Measurements from ENCODE around the gene TEX55. TPM values are rescaled to one million over a fixed set of nuclear protein-coding genes. Genes with fewer than 3 reads are reported as not detected.

The TEX55 gene
- total RNA-seq, 3 donors from 2014 or later (not counting 1 experiment from before 2014, with no cell fraction given), result not detected

DNA sequence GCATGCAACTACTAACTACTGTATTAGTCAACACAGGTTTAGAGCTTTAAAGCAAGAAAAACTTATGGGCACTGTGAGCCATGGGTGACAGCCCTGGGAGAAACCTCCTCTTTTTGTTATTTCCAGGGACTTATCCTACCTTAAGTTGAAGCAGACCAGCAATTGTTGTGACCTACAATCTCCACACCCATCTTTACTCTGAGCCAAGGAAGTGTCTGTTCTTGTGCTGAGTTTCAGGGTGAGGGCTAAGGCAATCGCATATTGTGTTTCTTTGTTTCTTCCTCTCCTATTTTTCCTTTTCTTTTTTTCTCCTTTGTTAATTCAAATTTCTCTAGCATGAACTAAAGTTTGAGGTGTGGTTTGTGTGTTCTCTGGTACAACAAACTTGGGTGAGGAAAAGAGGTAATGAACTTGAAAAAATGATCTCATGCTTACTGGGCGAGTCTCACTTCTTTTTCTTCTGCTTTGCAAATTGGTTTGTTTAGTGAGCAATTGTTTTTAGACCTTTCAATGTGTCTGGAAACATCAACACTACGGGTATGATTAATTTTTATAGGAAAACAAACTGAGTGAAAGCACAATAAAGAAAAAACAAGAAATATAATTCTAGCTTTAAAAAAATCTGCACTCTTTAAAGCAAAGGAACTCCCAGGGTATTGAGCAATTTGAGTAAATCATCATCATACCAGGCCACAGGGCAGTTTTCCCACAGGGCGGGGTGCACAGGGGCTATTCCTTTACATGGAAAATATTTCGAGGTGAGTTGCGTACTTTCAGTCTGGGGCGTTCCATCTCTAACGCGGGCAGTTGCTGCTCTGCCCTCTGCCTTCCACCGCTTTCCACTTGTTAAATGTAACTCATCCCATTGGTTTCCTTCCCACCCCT lies 30.1 kb downstream of the TEX55 start:
- no peaks in the 10 kb centered on the region for H3K9me3 ChIP-seq (ENCODE audit: control insufficient read depth, insufficient read depth, low read length)
- Mint-ChIP-seq H3K4me3 (no peak overlapping the region), H3K9me3 (no peaks in the 10 kb centered on the region), H3K4me1 (no peaks in the 10 kb centered on the region), H3K27ac (no peak overlapping the region), H3K36me3 (no peaks in the 10 kb centered on the region), H3K27me3 (ENCODE audit: low read depth in 2 of 2) (peaks cover 3 to 35% of the 10 kb centered on the region in 2 donors)
- no peaks in the 10 kb centered on the region for H3K4me1 ChIP-seq (ENCODE audit: control insufficient read depth, insufficient read depth, low read length)
- WGBS (ENCODE audit: insufficient coverage), result 92% methylated on average over 8 of the region's 10 CpGs
- H3K4me3 ChIP-seq (ENCODE audit: low read length), result no peak overlapping the region
- intact Hi-C loops (cut with micrococcal nuclease), result no loop called here
- TF ChIP-seq CTCF (IDR thresholded peaks at IDR 0.05), result no peak
- no peaks in the 10 kb centered on the region for H3K36me3 ChIP-seq (ENCODE audit: control insufficient read depth, insufficient read depth, low read length)
- no peak for DNase-seq
- H3K27me3 ChIP-seq (ENCODE audit: control insufficient read depth, insufficient read depth, low read length), result peaks cover 2% of the 10 kb centered on the region
- ATAC-seq, result no peak
- H3K27ac ChIP-seq (ENCODE audit: low read length), result no peak overlapping the region

DNA sequence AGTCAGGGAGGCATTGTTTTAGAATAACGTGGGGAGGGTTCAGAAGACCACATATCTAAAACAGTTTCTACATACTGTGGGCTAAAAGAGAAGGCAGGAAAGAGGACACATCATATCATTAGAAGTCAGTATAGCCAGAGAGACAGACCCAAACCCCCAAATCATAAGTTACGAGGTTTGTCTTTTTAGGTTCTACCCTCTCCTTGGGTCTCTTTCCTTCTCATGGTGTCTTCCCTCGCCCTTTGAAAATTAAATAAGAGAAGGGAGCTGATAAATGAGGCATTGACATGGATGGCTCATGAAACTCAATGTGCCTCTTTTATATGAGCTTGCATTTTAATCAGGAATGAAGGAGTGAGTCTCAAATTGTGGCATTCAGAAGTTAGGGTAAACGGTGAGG lies 30.8 kb downstream of the TEX55 start:
- no peak overlapping the region for H3K27ac ChIP-seq (ENCODE audit: low read length)
- intact Hi-C loops (cut with micrococcal nuclease), result no loop called here
- Mint-ChIP-seq H3K27ac (no peak overlapping the region), H3K36me3 (no peaks in the 10 kb centered on the region), H3K27me3 (ENCODE audit: low read depth in 2 of 2) (peaks cover 3 to 32% of the 10 kb centered on the region in 2 donors), H3K4me3 (no peak overlapping the region), H3K9me3 (no peaks in the 10 kb centered on the region), H3K4me1 (no peaks in the 10 kb centered on the region)
- TF ChIP-seq CTCF (IDR thresholded peaks at IDR 0.05), result no peak
- ATAC-seq (no peak), DNase-seq (no peak)
- WGBS (ENCODE audit: insufficient coverage), result 89% methylated on average over 3 of the region's 4 CpGs
- no peaks in the 10 kb centered on the region for H3K4me1 ChIP-seq (ENCODE audit: control insufficient read depth, insufficient read depth, low read length)
- no peak overlapping the region for H3K4me3 ChIP-seq (ENCODE audit: low read length)
- H3K36me3 ChIP-seq (ENCODE audit: control insufficient read depth, insufficient read depth, low read length), result no peaks in the 10 kb centered on the region
- H3K27me3 ChIP-seq (ENCODE audit: control insufficient read depth, insufficient read depth, low read length), result peaks cover 2% of the 10 kb centered on the region
- H3K9me3 ChIP-seq (ENCODE audit: control insufficient read depth, insufficient read depth, low read length), result no peaks in the 10 kb centered on the region

- Histone ChIP-seq H3K9me3 (ENCODE audit: control insufficient read depth, insufficient read depth, low read length) (no peaks in the 10 kb centered on the region), H3K27ac (ENCODE audit: low read length) (no peak overlapping the region), H3K36me3 (ENCODE audit: control insufficient read depth, insufficient read depth, low read length) (no peaks in the 10 kb centered on the region), H3K4me3 (ENCODE audit: low read length) (no peak overlapping the region), H3K4me1 (ENCODE audit: control insufficient read depth, insufficient read depth, low read length) (no peaks in the 10 kb centered on the region), H3K27me3 (ENCODE audit: control insufficient read depth, insufficient read depth, low read length) (peaks cover 2% of the 10 kb centered on the region)
- DNase-seq (no peak), ATAC-seq (no peak)
- Mint-ChIP-seq H3K9me3 (no peaks in the 10 kb centered on the region), H3K36me3 (no peaks in the 10 kb centered on the region), H3K27ac (no peak overlapping the region), H3K4me1 (no peaks in the 10 kb centered on the region), H3K27me3 (ENCODE audit: low read depth in 2 of 2) (peaks cover 3 to 31% of the 10 kb centered on the region in 2 donors), H3K4me3 (no peak overlapping the region)
- WGBS (ENCODE audit: insufficient coverage), result 88% methylated on average over 2 of the region's 4 CpGs
- intact Hi-C loops (cut with micrococcal nuclease), result no loop called here
- TF ChIP-seq CTCF (IDR thresholded peaks at IDR 0.05), result no peak
Measured at GRCh38 chr3:119177321-119177720, 31.4 kb downstream of the TEX55 start.

Measured in natural killer cell (primary cell).